ENCODE results near the gene EFTUD2. TPM values are rescaled to one million over a fixed set of nuclear protein-coding genes. Genes with fewer than 3 reads are reported as not detected.
"Not testable (repeated sequence)": the region's sequence is repeated elsewhere in the genome, so short reads cannot be mapped to it uniquely, and the experiment has no call there.

EFTUD2 gene
- total RNA-seq, 1 experiment from 2014 or later: 176 TPM

DNA sequence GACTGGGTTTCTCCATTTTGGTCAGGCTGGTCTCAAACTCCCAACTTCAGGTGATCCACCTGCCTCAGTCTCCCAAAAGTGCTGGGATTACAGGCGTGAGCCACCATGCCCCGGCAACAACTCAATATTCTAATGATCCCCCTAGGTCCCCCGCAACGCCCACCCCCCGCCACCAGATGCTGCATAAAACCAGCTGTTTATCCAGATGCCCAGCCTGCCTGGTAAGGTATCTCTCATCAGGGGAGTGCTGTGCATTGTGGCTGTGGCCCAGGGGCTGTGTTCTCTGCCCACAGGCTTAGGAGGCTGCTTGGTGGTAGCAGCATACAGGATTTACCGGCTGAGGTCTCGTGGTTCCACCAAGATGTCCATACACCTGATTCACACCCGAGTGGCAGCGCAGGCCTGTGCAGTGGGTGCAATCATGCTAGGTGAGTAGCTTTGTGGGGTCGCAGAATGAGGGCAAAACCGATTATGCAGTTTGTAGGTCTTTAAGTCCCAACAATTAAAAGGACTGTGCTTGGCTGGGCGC is 50.2 kb downstream of the EFTUD2 start:
- no peak for DNase-seq (ENCODE audit: low read depth)

DNA sequence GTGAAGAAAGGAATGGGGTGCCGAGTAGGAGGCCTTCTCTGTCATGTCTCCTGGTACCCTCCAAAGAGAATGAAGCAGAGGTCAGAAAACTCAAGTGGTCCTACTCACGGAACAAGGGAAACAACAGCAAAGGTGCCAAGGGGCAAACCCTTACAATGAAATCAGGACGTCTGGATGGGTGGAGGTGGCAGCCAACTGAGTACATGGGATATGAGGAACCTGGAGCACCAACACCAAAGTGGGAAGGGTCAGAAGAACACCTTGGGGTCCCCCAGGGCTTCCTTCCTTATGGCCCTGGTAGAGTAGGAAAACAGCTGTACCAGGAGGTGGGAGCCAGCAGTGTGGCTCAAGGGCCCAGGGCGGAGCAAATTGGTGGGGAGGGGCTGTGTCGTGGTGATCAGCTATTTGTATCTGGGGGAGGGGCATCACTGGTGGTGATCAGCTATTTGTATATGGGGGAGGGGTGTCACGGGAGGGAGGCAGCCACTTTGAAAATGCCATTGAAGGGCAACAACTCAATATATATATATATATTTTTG is 50.9 kb downstream of the EFTUD2 start:
- no peak for DNase-seq (ENCODE audit: low read depth)

GRCh38 chr17:44847586-44847985 is 51.7 kb downstream of the EFTUD2 start, which contains the start of gene HIGD1B:
TSS of gene HIGD1B (plus strand) at chr17:44847883. CDS start at chr17:44848153, 270 bp downstream.
- DNase-seq (ENCODE audit: low read depth): no peak

- DNase-seq (ENCODE audit: low read depth): no peak
Observed at GRCh38 chr17:44846206-44846605, 53.0 kb downstream of the EFTUD2 start.

GRCh38 chr17:44844390-44844830 is 54.8 kb downstream of the EFTUD2 start:
- DNase-seq (ENCODE audit: low read depth): no peak

GRCh38 chr17:44842748-44843147 is 56.5 kb downstream of the EFTUD2 start:
- no peak for DNase-seq (ENCODE audit: low read depth)

DNA sequence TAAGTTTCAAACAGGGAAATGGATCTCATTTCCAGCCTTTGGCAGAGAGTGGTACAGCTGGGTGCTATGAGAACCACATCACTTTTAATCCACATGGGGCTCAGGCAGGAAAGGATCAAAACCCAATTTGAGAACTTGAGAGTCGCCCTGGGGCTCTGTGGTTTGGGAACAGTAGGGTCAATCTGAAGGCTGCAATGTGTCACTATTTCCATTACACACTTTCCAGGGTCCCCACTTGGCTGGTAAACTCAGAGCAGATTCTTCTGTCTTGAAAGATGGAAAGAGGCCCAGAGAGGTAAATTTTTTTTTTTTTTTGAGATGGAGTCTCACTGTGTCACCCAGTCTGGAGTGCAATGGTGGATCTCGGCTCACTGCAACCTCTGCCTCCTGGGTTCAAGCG is 58.3 kb downstream of the EFTUD2 start:
- DNase-seq (ENCODE audit: low read depth): no peak

DNA sequence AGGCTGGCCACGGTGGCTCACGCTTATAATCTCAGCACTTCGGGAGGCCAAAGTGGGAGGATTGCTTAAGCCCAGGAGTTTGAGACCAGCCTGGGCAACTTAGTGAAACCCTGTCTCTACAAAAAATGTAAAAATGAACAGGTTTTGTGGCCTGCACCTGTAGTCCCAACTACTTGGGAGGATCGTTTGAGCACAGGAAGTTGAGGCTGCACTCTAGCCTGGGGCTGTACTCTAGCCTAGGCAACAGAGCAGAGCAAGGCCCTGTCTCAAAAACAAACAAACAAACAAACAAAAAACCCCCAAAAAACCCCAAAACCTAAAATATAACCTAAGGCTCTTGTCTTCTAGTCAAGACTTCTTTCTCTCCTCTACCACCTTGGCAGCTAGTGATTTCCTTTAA is 59.0 kb downstream of the EFTUD2 start:
- DNase-seq (ENCODE audit: low read depth): no peak

- no peak for DNase-seq (ENCODE audit: low read depth)
Observed at GRCh38 chr17:44837196-44837595, 62.0 kb downstream of the EFTUD2 start.

GRCh38 chr17:44832805-44833204 is 66.4 kb downstream of the EFTUD2 start:
- DNase-seq (ENCODE audit: low read depth): no peak

- DNase-seq (ENCODE audit: low read depth): no peak
Observed at GRCh38 chr17:44831371-44831770, 67.9 kb downstream of the EFTUD2 start.

DNA sequence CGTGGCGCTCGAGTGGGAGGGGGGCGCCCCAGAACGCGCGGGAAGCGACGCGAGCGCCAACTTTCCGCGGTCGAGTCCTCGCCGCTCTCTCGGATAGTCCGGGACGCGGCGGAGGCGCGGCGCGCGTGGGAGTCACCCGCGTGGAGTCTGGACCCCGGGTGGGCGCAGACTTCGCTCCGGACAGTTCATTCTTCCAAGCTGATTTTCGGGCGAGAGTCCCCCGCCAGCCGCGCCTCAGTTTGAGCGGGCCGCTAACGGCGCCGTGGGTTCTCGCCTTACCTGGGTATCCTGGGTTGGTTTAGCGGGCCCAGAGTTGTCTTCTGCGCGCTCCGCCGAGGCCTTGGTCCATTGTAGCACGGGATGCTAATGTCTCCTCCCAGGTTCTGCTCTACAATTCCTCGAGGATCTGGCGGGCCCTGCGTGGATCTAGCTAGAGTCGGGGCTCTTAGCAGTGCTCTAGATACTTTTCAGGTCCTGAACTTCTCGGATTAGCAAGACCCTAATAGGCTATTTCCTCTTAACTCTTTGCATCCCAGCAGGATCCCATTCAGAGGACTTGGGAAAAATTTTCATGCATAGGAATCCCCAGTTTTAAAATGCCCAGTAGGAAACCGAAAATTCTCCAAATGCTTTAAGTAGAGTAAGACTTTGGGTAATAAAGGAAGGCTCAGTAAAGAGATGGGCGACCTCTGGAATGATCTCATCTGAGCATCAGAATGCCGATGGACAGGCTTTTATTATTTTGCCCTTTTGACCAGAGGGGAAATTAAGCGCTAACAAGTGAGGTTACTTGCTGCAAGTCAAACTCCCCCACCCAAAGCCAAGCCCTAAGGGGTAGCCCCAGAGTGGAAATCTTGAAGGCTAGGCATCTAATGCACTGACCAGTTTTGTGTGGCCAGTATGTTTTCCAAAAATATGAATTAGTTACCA is 68.6 kb downstream of the EFTUD2 start:
- DNase-seq (ENCODE audit: low read depth): peak; percentile 42

- peak; percentile 69 for DNase-seq (ENCODE audit: low read depth)
Observed at GRCh38 chr17:44829523-44830358, 69.5 kb downstream of the EFTUD2 start, which contains the start of gene GJC1. TSS of gene GJC1 (minus strand) at chr17:44830287. CDS start at chr17:44805817, 24,470 bp downstream.

GRCh38 chr17:44828919-44829522 is 70.2 kb downstream of the EFTUD2 start:
- DNase-seq (ENCODE audit: low read depth): no peak

GRCh38 chr17:44827863-44828262 is 71.4 kb downstream of the EFTUD2 start:
- no peak for DNase-seq (ENCODE audit: low read depth)

DNA sequence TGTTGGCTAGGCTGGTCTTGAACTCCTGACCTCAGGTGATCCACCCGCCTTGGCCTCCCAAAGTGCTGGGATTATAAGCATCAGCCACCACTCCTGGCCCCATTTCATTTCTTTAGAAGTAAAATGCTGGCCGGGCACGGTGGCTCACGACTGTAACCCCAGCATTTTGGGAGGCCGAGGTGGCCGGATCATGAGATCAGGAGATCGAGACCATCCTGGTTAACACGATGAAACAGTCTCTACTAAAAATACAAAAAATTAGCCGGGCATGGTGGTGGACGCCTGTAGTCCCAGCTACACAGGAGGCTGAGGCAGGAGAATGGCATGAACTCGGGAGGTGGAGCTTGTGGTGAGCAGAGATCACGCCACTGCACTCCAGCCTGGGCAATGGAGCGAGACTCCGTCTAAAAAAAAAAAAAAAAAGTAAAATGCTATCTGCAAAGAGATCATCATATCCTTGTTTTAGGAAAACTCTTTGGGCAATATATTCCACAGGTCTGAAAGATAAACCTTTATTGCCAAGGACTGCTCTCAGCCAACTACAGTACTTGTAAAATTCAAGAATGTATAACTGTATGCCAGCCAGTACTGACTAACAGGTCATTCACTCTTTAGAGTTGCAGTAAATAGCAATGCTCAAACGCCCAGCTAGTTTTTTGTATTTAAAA is 73.0 kb downstream of the EFTUD2 start:
- DNase-seq (ENCODE audit: low read depth): no peak

DNA sequence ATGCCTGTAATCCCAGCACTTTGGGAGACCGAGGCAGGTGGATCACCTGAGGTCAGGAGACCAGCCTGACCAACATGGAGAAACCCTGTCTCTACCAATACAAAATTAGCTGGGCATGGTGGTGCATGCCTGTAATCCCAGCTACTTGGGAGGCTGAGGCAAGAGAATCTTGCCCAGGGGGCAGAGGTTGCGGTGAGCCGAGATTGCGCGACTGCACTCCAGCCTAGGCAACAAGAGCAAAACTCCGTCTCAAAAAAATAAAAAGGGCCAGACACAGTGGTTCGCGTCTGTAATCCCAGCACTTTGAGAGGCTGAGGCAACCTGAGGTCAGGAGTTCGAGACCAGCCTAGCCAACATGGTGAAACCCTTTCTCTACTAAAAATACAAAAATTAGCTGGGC is 74.0 kb downstream of the EFTUD2 start:
- not testable (repeated sequence) for DNase-seq (ENCODE audit: low read depth)

DNA sequence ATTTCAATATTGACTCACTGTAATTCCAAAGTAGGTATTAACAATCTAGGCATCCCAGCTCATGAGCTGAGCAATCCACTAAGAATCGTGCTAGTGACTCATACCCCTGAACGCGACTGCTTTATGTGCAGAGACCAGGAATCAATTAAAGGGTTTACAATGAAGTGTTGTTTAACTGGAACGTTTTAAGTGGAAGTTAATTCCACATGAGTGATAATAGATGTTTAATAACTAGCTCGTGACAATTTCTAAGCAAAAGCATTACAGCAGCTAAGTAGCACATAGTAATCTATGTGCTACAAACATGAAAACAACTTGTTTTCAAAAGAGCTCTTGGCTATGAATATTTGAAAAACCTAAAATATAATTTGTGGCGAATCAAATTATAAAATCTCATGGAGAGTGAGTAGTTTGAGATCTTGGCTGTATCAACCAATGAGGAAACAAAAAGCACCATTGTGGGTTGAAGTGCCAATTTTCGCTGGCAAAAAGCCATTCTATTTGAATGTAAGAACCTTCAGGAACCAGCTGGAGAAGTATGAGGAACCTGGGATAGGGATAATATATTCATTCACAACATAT is 78.5 kb downstream of the EFTUD2 start:
- peak; percentile 88 for DNase-seq (ENCODE audit: low read depth)

DNA sequence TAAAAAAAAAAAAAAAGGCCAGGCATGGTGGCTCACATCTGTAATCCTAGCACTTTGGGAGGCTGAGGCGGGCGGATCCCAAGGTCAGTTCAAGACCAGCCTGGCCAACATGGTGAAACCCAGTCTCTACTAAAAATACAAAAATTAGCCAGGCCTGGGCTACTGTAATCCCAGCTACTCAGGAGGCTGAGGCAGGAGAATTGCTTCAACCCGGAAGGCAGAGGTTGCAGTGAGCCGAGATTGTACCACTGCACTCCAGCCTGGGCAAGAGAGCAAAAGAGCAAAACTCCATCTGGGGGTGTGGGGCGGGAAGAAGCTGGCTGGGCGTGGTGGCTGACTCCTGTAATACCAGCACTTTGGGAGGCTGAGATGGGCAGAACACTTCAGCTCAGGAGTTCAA is 80.7 kb downstream of the EFTUD2 start:
- DNase-seq (ENCODE audit: low read depth): not testable (repeated sequence)

- DNase-seq (ENCODE audit: low read depth): no peak
Observed at GRCh38 chr17:44812263-44812662, 87.0 kb downstream of the EFTUD2 start.
